ENCODE results near the gene ZFYVE21. TPM values are rescaled to one million over a fixed set of nuclear protein-coding genes. Genes with fewer than 3 reads are reported as not detected.

Gene ZFYVE21
- total RNA-seq, 1 experiment from 2014 or later, result 59.7 TPM

DNA sequence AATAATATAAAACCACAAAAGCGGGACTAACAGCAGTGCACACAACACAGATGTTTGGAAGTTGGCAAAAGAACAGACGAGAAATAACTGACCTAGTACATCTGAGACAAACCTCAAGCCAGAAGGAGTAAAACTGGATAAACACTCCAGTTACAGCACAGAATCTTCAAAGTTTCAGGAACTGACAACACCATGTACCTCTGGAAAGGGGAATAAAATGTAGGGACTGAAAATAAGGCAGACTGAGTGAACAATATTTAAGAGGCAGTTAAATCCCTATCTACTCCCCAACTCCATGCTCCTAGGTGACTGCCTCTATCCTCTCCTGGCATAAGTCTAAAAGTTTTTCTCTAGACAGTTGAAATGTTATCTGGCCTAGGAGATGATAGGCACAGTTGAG is 57.9 kb downstream of the ZFYVE21 start (continued):
- TF ChIP-seq, protein P1, sequence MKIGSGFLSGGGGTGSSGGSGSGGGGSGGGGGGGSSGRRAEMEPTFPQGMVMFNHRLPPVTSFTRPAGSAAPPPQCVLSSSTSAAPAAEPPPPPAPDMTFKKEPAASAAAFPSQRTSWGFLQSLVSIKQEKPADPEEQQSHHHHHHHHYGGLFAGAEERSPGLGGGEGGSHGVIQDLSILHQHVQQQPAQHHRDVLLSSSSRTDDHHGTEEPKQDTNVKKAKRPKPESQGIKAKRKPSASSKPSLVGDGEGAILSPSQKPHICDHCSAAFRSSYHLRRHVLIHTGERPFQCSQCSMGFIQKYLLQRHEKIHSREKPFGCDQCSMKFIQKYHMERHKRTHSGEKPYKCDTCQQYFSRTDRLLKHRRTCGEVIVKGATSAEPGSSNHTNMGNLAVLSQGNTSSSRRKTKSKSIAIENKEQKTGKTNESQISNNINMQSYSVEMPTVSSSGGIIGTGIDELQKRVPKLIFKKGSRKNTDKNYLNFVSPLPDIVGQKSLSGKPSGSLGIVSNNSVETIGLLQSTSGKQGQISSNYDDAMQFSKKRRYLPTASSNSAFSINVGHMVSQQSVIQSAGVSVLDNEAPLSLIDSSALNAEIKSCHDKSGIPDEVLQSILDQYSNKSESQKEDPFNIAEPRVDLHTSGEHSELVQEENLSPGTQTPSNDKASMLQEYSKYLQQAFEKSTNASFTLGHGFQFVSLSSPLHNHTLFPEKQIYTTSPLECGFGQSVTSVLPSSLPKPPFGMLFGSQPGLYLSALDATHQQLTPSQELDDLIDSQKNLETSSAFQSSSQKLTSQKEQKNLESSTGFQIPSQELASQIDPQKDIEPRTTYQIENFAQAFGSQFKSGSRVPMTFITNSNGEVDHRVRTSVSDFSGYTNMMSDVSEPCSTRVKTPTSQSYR (CRISPR knock-in tag; IDR thresholded peaks at IDR 0.05), result no peak
- TF ChIP-seq, protein P2, sequence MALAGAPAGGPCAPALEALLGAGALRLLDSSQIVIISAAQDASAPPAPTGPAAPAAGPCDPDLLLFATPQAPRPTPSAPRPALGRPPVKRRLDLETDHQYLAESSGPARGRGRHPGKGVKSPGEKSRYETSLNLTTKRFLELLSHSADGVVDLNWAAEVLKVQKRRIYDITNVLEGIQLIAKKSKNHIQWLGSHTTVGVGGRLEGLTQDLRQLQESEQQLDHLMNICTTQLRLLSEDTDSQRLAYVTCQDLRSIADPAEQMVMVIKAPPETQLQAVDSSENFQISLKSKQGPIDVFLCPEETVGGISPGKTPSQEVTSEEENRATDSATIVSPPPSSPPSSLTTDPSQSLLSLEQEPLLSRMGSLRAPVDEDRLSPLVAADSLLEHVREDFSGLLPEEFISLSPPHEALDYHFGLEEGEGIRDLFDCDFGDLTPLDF (CRISPR knock-in tag; IDR thresholded peaks at IDR 0.05), result no peak
- TF ChIP-seq ZNF317 (CRISPR knock-in tag; IDR thresholded peaks at IDR 0.05; ENCODE audit: borderline replicate concordance, low read depth), result no peak
- TF ChIP-seq MYBL2 (CRISPR knock-in tag; IDR thresholded peaks at IDR 0.05), result no peak
- TF ChIP-seq, protein P3, sequence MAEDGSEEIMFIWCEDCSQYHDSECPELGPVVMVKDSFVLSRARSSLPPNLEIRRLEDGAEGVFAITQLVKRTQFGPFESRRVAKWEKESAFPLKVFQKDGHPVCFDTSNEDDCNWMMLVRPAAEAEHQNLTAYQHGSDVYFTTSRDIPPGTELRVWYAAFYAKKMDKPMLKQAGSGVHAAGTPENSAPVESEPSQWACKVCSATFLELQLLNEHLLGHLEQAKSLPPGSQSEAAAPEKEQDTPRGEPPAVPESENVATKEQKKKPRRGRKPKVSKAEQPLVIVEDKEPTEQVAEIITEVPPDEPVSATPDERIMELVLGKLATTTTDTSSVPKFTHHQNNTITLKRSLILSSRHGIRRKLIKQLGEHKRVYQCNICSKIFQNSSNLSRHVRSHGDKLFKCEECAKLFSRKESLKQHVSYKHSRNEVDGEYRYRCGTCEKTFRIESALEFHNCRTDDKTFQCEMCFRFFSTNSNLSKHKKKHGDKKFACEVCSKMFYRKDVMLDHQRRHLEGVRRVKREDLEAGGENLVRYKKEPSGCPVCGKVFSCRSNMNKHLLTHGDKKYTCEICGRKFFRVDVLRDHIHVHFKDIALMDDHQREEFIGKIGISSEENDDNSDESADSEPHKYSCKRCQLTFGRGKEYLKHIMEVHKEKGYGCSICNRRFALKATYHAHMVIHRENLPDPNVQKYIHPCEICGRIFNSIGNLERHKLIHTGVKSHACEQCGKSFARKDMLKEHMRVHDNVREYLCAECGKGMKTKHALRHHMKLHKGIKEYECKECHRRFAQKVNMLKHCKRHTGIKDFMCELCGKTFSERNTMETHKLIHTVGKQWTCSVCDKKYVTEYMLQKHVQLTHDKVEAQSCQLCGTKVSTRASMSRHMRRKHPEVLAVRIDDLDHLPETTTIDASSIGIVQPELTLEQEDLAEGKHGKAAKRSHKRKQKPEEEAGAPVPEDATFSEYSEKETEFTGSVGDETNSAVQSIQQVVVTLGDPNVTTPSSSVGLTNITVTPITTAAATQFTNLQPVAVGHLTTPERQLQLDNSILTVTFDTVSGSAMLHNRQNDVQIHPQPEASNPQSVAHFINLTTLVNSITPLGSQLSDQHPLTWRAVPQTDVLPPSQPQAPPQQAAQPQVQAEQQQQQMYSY (CRISPR knock-in tag; IDR thresholded peaks at IDR 0.05), result no peak

- Mint-ChIP-seq H3K36me3 (peaks cover 2% of the 10 kb centered on the region; the same call in 1 of the 2 replicates), H3K4me3 (no peak overlapping the region), H3K27ac (no peak overlapping the region), H3K4me1 (no peaks in the 10 kb centered on the region), H3K9me3 (peaks cover 7% of the 10 kb centered on the region; the same call in 1 of the 2 replicates), H3K27me3 (ENCODE audit: low read depth) (no peaks in the 10 kb centered on the region)
- POLR2A ChIA-PET, result no interaction called here
- CTCF ChIA-PET, result interaction anchor here (1.5 kb wide), 1 partner anchor 33 kb away, joined by 3 read pairs; no protein-coding TSS in a partner anchor
- DNase-seq (ENCODE audit: low spot score) (no peak), ATAC-seq (no peak)
- TF ChIP-seq ETV6 (CRISPR knock-in tag; IDR thresholded peaks at IDR 0.05) (no peak), NFE2L1 (CRISPR knock-in tag; IDR thresholded peaks at IDR 0.05) (no peak), ERG (CRISPR knock-in tag; IDR thresholded peaks at IDR 0.05) (no peak), JAZF1 (CRISPR knock-in tag; IDR thresholded peaks at IDR 0.05) (no peak), TP53 (CRISPR knock-in tag; IDR thresholded peaks at IDR 0.05) (no peak), ZNF425 (CRISPR knock-in tag; conservative IDR thresholded peaks at IDR 0.05) (no peak), ZNF219 (CRISPR knock-in tag; IDR thresholded peaks at IDR 0.05; ENCODE audit: borderline replicate concordance) (no peak), GRHL2 (CRISPR knock-in tag; IDR thresholded peaks at IDR 0.05; ENCODE audit: insufficient replicate concordance, severe bottlenecking) (no peak), SMAD3 (CRISPR knock-in tag; IDR thresholded peaks at IDR 0.05; ENCODE audit: borderline replicate concordance) (no peak), MYBL2 (CRISPR knock-in tag; IDR thresholded peaks at IDR 0.05) (no peak), NFYB (CRISPR knock-in tag; conservative IDR thresholded peaks at IDR 0.05; ENCODE audit: low read depth) (no peak)
- TF ChIP-seq, protein P4, sequence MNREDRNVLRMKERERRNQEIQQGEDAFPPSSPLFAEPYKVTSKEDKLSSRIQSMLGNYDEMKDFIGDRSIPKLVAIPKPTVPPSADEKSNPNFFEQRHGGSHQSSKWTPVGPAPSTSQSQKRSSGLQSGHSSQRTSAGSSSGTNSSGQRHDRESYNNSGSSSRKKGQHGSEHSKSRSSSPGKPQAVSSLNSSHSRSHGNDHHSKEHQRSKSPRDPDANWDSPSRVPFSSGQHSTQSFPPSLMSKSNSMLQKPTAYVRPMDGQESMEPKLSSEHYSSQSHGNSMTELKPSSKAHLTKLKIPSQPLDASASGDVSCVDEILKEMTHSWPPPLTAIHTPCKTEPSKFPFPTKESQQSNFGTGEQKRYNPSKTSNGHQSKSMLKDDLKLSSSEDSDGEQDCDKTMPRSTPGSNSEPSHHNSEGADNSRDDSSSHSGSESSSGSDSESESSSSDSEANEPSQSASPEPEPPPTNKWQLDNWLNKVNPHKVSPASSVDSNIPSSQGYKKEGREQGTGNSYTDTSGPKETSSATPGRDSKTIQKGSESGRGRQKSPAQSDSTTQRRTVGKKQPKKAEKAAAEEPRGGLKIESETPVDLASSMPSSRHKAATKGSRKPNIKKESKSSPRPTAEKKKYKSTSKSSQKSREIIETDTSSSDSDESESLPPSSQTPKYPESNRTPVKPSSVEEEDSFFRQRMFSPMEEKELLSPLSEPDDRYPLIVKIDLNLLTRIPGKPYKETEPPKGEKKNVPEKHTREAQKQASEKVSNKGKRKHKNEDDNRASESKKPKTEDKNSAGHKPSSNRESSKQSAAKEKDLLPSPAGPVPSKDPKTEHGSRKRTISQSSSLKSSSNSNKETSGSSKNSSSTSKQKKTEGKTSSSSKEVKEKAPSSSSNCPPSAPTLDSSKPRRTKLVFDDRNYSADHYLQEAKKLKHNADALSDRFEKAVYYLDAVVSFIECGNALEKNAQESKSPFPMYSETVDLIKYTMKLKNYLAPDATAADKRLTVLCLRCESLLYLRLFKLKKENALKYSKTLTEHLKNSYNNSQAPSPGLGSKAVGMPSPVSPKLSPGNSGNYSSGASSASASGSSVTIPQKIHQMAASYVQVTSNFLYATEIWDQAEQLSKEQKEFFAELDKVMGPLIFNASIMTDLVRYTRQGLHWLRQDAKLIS (CRISPR knock-in tag; IDR thresholded peaks at IDR 0.05; ENCODE audit: borderline replicate concordance), result no peak
- TF ChIP-seq, protein P5, sequence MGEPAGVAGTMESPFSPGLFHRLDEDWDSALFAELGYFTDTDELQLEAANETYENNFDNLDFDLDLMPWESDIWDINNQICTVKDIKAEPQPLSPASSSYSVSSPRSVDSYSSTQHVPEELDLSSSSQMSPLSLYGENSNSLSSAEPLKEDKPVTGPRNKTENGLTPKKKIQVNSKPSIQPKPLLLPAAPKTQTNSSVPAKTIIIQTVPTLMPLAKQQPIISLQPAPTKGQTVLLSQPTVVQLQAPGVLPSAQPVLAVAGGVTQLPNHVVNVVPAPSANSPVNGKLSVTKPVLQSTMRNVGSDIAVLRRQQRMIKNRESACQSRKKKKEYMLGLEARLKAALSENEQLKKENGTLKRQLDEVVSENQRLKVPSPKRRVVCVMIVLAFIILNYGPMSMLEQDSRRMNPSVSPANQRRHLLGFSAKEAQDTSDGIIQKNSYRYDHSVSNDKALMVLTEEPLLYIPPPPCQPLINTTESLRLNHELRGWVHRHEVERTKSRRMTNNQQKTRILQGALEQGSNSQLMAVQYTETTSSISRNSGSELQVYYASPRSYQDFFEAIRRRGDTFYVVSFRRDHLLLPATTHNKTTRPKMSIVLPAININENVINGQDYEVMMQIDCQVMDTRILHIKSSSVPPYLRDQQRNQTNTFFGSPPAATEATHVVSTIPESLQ (CRISPR knock-in tag; IDR thresholded peaks at IDR 0.05), result no peak
These were observed 59.9 kb downstream of the ZFYVE21 start for GRCh38 chr14:103775506-103775905.
